DMS53 treated with DMSO at 0.1 percent for 48 hours (cell line): ENCODE measurements around the gene RMND5B.
"Not testable (repeated sequence)": the region's sequence is repeated elsewhere in the genome, so short reads cannot be mapped to it uniquely, and the experiment has no call there.

Experiments used
- DNase-seq: peaks from one replicate; lab custom pipeline; 2025; ENCODE audit not compliant: unreplicated experiment; lab: John Stamatoyannopoulos, UW

Gene RMND5B

GRCh38 chr5:178130576-178131445 lies at the start of gene RMND5B:
Gene RMND5B (plus strand): TSS chr5:178131014. CDS start chr5:178138120, 7,106 bp downstream.
- DNase-seq, result peak; percentile 83

- DNase-seq, result no peak
Measured at GRCh38 chr5:178081571-178082243, 49.1 kb upstream of the RMND5B start.

GRCh38 chr5:178083922-178084321 lies 46.9 kb upstream of the RMND5B start:
- no peak for DNase-seq

- no peak for DNase-seq
Measured at GRCh38 chr5:178085316-178085715, 45.5 kb upstream of the RMND5B start.

- peak; percentile 10 for DNase-seq
Measured at GRCh38 chr5:178086266-178086665, 44.5 kb upstream of the RMND5B start.

- not testable (repeated sequence) for DNase-seq
Measured at GRCh38 chr5:178087199-178087598, 43.6 kb upstream of the RMND5B start.

GRCh38 chr5:178090856-178091255 lies 40.0 kb upstream of the RMND5B start:
- DNase-seq, result no peak

GRCh38 chr5:178093134-178093533 lies 37.7 kb upstream of the RMND5B start:
- DNase-seq, result no peak

- DNase-seq, result no peak
Measured at GRCh38 chr5:178094345-178094744, 36.5 kb upstream of the RMND5B start.

- no peak for DNase-seq
Measured at GRCh38 chr5:178098685-178099084, 32.1 kb upstream of the RMND5B start.

- DNase-seq, result no peak
Measured at GRCh38 chr5:178103612-178104011, 27.2 kb upstream of the RMND5B start.

GRCh38 chr5:178104492-178104891 lies 26.3 kb upstream of the RMND5B start:
- no peak for DNase-seq

- DNase-seq, result no peak
Measured at GRCh38 chr5:178106086-178106485, 24.7 kb upstream of the RMND5B start.

GRCh38 chr5:178106556-178107239 lies 24.1 kb upstream of the RMND5B start:
- no peak for DNase-seq

- DNase-seq, result no peak
Measured at GRCh38 chr5:178107756-178108310, 23.0 kb upstream of the RMND5B start.

GRCh38 chr5:178108446-178108845 lies 22.4 kb upstream of the RMND5B start:
- no peak for DNase-seq

GRCh38 chr5:178108966-178109365 lies 21.8 kb upstream of the RMND5B start:
- DNase-seq, result no peak

- no peak for DNase-seq
Measured at GRCh38 chr5:178110511-178110910, 20.3 kb upstream of the RMND5B start.

- DNase-seq, result no peak
Measured at GRCh38 chr5:178111925-178112324, 18.9 kb upstream of the RMND5B start.

- DNase-seq, result no peak
Measured at GRCh38 chr5:178112545-178112944, 18.3 kb upstream of the RMND5B start.

- DNase-seq, result peak; percentile 71
Measured at GRCh38 chr5:178113141-178113787, 17.6 kb upstream of the RMND5B start, which contains the start of gene N4BP3. Gene N4BP3 (plus strand): TSS chr5:178113532. CDS start chr5:178119584, 6,052 bp downstream.
